NCI-H526 treated with DMSO at 0.1 percent for 48 hours (cell line): ENCODE results near the gene CD84.
A peak's percentile ranks its signal among the peaks of the same experiment; 100 is the strongest.
"Not testable (repeated sequence)": the region's sequence is repeated elsewhere in the genome, so short reads cannot be mapped to it uniquely, and the experiment has no call there.

Source experiments
- DNase-seq: peaks from one replicate; lab custom pipeline; 2025; lab: John Stamatoyannopoulos, UW

CD84 gene

DNA sequence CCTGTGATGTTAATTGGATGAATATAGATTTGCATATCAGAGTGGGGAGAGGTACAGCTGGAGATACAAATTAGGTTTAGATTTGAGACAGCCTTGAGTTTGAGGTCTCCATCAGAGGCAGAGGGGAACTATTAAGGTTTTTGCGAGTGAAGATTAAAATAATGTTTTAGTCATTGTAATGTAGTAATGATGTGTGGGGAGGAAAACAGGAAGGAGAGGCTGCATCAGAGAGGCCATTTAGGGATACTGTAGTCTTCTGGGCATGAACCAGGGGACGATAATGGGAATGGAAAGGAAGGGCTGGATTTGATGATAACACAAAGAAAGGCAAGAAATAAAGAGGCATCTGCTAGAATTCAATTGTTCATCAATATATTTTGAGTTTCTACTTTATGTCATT, 9.5 kb downstream of the CD84 start:
- no peak for DNase-seq

- no peak for DNase-seq
Measured at GRCh38 chr1:160567858-160568682, 11.2 kb downstream of the CD84 start.

- DNase-seq: no peak
Measured at GRCh38 chr1:160567341-160567740, 12.0 kb downstream of the CD84 start.

- DNase-seq: no peak
Measured at GRCh38 chr1:160565564-160565963, 13.7 kb downstream of the CD84 start.

- DNase-seq: not testable (repeated sequence)
Measured at GRCh38 chr1:160563230-160563629, 16.1 kb downstream of the CD84 start.

GRCh38 chr1:160562745-160563144, 16.6 kb downstream of the CD84 start:
- not testable (repeated sequence) for DNase-seq

- no peak for DNase-seq
Measured at GRCh38 chr1:160560806-160561205, 18.5 kb downstream of the CD84 start.

DNA sequence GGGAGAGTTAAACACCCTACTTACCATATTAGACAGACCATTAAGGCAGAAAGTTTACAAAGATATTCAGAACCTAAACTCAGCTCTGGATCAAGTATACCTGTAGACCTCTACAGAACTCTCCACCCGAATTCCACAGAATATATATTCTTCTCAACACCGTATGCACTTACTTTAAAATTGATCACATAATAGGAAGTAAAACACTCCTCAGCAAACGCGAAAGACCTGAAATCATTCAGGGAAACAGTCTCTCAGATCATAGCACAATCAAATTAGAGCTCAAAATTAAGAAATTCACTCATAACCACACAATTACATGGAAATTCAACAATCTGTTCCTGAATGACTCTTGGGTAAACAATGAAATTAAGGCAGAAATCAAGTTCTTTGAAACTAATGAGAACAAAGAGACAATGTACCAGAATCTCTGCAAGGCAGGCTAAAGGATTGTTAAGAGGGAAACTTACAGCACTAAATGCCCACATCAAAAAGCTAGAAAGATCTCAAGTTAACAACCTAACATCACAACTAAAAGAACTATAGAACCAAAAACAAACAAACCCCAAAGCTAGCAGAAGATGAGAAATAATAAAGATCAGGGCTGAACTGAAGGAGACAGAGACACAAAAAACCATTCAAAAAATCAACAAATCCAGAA, 19.1 kb downstream of the CD84 start:
- DNase-seq: no peak

DNA sequence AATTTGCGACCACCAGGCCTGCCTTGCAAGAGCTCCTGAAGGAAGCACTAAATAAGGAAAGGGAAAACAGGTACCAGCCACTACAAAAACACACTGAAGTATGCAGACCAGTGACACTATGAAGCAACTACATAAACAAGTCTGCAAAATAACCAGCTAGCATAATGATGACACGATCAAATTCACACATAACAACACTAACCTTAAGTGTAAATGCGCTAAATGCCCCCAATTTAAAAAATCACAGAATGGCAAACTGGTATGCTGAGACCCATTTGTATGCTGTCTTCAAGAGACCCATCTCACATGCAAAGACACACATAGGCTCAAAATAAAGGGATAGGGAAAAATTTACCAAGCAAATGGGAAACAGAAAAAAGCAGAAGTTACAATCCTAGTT, 19.9 kb downstream of the CD84 start:
- not testable (repeated sequence) for DNase-seq

- DNase-seq: no peak
Measured at GRCh38 chr1:160558660-160559380, 20.5 kb downstream of the CD84 start.

- no peak for DNase-seq
Measured at GRCh38 chr1:160553778-160554177, 25.5 kb downstream of the CD84 start.

- DNase-seq: no peak
Measured at GRCh38 chr1:160552425-160552824, 26.9 kb downstream of the CD84 start.

- no peak for DNase-seq
Measured at GRCh38 chr1:160550572-160551034, 28.7 kb downstream of the CD84 start.

GRCh38 chr1:160549665-160550006, 29.7 kb downstream of the CD84 start:
- no peak for DNase-seq

- no peak for DNase-seq
Measured at GRCh38 chr1:160548960-160549664, 30.2 kb downstream of the CD84 start.

- DNase-seq: no peak
Measured at GRCh38 chr1:160548183-160548582, 31.1 kb downstream of the CD84 start.

DNA sequence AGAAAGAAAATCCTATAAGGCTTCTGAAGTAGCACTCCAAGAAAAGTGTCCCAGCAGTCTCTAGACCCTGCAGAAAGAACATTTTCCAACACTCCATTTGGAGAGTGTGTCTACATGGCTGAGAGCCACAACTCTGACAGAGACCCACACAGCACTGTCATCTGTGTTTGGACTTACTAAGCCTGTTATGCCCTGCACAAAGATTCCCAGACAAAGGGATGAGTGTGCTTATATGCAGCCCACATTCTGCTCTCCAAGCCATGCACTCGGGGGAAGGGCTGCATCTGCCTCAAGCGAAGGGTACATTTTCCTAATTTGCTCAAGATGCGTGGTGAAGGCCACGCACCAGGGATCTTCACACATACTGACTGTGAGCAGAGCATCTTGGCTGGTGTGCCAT, 31.9 kb downstream of the CD84 start:
- DNase-seq: no peak

DNA sequence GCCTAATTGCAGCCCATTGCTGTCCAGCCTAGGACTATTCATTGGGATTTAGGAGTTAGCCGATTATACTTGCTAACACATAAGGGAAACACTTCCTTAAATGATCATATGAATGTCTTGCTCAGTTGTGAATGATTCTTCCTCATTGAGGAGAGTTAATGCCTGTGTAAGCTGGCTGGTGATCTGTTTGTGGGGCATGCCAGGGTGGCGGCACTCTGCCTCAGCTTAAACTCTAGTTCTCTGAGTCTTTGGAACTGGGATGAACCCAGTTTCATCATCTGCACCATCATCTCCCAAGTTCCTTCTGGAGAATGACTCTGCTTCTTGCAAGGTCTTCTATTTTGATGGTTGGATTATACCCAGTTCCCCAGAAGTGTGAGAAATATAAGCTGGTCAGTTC, 32.4 kb downstream of the CD84 start:
- DNase-seq: no peak

GRCh38 chr1:160544647-160545046, 34.6 kb downstream of the CD84 start:
- peak; percentile 23 for DNase-seq

- no peak for DNase-seq
Measured at GRCh38 chr1:160542303-160542945, 36.9 kb downstream of the CD84 start.

GRCh38 chr1:160541622-160542302, 37.5 kb downstream of the CD84 start:
- DNase-seq: no peak
